NOMO-1 treated with DMSO at 0.1 percent for 48 hours (cell line): ENCODE results near the gene LYPD5.
"Not testable (repeated sequence)": the region's sequence is repeated elsewhere in the genome, so short reads cannot be mapped to it uniquely, and the experiment has no call there.

ENCODE experiments used
- DNase-seq: peaks from one replicate; lab custom pipeline; 2025; ENCODE audit not compliant: unreplicated experiment; lab: John Stamatoyannopoulos, UW

LYPD5 gene, protein sequence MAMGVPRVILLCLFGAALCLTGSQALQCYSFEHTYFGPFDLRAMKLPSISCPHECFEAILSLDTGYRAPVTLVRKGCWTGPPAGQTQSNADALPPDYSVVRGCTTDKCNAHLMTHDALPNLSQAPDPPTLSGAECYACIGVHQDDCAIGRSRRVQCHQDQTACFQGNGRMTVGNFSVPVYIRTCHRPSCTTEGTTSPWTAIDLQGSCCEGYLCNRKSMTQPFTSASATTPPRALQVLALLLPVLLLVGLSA

DNA sequence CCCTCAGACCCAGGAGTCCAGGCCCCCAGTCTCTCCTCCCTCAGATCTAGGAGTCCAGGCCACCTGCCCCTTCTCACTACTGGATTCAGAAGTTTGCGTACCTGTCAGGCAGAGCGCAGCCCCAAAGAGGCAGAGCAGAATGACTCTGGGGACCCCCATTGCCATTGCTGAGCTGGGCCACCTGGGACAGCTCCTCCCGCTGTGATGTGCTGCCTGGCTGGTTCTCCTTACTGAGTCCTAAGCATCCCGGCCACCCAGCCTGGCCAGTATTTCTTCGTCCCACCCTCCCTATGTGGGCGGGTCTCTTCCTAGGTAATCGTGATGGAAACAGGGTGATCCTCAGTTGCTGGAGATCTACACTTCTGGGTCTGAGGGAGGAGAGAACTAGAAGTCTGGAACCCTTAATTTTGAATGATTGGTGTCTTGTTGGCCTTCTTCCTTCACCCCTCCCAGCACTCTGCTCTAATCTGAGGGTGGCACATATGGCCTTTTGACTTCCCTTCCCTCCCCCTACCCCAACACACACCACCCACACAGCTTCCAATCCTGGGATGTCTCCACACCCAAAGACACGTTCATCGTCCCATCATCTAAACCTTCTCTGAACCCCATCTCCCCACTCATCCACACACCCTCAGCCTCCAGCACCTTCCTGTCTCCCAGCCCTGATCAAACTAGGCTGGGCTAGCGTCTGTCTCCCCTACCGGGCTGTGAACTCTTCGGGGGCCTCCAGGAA is at the start of gene LYPD5:
LYPD5 (minus strand) TSS at position 232 of the 736 bp plus-strand sequence; CDS start at position 165, 67 bp downstream.
- no peak for DNase-seq

DNA sequence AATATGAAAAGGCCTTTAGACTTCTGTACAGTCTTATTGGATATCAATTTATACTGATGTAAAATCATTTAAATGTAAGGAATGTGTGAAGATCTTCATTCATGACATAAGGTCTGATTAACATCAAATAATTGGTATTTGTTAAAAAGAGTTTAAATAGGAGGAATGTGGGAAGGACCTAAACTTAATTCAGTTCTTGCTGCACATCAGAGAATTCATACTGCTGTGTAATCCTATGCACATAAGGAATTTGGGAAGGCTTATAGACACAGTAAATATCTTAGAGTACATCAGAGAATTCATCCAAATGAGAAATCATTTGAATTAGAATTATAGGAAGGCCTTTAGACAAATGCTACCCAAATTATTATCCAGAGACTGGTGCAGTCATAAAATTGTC is 46.6 kb upstream of the LYPD5 start:
- no peak for DNase-seq

DNA sequence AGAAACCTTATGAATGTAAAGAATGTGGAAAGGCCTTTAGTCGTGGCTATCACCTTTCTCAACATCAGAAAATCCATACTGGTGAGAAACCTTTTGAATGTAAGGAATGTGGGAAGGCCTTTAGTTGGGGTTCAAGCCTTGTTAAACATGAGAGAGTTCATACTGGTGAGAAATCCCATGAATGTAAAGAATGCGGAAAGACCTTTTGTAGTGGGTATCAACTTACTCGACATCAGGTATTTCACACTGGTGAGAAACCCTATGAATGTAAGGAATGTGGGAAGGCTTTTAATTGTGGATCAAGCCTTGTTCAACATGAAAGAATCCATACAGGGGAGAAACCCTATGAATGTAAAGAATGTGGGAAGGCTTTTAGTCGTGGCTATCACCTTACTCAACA is 45.6 kb upstream of the LYPD5 start:
- no peak for DNase-seq

DNA sequence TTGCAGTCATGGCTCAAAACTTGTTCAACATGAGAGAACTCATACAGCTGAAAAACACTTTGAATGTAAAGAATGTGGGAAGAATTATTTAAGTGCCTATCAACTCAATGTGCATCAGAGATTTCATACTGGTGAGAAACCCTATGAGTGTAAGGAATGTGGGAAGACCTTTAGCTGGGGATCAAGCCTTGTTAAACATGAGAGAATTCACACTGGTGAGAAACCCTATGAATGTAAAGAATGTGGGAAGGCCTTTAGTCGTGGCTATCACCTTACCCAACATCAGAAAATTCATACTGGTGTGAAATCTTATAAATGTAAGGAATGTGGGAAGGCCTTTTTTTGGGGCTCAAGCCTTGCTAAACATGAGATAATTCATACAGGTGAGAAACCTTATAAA is 45.0 kb upstream of the LYPD5 start:
- no peak for DNase-seq

DNA sequence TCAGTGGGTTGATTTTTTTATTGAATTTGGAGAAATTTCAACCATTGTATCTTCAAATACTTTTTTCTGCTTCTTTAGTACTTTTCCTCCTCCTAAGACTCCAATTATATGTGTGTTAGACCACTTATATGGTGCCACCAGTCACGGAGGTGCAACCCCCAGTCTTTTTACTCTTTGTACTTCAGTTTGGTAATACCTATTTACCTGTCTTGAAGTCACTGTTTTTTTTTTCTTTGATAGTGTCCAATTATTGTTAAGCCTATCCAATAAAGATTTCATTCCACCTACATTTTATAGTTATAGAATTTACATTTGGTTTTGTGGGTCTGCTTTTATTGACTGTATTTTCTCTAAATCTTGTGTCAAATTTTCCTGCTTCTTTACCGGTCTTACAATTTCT is 39.8 kb upstream of the LYPD5 start:
- no peak for DNase-seq

DNA sequence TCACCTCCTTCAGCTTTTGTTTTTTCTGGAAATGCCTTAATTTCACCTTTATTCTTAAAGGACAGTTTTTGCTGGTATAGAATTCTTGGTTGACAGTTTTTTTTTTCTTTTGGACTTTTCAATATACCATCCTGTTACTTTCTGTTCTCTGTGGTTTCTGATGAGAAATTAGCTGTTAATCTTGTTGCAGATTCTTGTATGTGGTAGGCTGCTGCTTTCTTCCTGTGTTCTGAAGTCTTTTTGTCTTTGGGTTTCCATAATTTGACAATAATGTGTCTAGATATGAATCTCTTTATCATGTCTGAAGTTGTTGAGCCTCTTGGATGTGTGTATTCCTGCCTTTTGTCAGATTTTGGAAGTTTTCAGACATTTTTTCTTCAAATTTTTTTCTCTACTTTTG is 36.9 kb upstream of the LYPD5 start:
- DNase-seq = no peak

DNA sequence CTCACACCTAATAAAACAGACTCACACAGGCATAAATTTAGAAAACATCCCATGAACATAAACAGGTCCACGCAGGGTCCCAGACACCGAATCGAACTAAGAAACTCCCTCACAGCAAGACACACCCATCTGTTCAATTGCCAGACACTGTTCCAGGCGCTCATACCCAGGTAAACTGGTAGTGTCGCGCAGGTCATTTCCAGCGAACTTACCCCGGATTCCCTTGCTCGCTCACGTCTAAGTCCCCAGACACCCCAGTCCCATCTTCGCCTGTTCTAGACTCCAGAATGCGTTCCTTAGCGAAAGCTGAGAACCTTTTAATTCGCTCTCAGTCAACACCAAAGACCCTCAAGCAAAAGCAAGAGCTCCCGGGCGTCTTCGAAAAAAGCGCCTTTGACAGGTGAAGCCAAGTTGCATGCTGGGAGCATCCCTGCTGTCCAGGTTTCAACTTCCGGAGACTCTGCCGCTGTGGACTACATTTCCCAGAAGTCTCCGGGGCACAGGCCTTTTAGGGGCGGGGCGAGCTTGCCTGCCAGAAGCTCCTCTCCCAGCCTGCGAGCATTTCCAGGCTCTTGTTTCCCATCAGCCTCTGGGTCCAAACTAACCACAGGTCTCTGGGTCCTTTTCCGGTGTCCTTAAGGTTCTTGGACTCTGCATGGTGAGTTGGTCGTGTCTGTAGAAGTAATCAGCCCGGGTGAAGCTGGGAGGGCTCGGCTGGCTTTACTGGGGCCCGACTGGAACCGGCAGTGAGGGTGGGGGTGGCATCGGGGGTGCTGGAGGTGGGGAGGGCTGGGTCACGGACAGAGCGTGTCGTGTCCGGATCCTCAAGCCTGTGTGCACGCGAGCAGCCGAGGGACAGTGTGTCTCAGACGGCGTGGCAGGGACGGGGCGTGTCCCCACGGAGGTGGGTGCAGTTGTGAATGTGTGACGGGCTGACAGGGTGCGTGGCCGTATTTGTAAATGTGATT is 24.8 kb upstream of the LYPD5 start, which contains the start of gene ZNF283:
ZNF283 (plus strand) TSS at position 535 of the 968 bp plus-strand sequence. CDS start 6,184 bp downstream, outside the sequence.
- DNase-seq = peak; percentile 50

DNA sequence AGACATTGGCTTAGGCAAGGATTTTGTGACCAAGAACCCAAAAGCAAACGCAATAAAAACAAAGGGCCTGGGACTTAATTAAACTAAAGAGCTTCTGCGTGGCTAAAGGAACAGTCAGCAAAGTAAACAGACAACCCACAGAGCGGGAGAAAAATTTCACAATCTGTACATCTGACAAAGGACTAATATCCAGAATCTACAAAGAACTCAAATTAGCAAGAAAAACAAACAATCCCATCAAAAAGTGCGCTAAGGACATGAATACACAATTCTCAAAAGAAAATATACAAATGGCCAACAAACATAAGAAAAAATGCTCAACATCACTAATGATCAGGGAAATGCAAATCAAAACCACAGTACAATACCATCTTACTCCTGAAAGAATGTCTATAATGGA is 22.3 kb upstream of the LYPD5 start:
- DNase-seq = not testable (repeated sequence)

DNA sequence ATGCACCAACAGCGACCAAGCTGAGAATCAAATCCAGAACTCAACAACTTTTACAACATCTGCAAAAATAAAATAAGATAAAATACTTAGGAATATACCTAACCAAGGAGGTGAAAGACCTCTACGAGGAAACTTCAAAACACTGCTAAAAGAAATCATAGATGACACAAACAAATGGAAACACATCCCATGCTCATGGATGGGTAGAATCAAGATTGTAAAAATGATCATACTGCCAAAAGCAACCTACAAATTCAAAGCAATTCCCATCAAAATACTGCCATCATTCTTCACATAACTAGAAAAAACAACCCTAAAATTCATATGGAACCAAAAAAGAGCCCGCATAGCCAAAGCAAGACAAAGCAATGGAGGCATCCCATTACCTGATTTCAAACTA is 21.6 kb upstream of the LYPD5 start:
- DNase-seq = not testable (repeated sequence)

DNA sequence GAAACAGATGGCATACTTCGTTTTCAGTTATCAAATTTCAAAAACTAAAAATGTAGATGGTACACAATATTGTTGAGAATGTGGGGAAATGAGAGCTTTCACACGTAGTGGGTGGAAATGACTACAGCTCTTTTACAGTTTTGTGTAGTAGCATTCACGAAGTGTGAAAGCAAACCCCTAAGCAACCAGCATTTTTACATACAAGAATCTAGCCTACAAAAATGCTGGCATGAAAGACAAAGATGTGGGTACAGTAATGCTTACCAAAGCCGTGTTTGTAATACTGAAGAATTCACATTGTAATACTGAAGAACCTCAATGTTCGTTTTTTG is 18.6 kb upstream of the LYPD5 start:
- DNase-seq = no peak

DNA sequence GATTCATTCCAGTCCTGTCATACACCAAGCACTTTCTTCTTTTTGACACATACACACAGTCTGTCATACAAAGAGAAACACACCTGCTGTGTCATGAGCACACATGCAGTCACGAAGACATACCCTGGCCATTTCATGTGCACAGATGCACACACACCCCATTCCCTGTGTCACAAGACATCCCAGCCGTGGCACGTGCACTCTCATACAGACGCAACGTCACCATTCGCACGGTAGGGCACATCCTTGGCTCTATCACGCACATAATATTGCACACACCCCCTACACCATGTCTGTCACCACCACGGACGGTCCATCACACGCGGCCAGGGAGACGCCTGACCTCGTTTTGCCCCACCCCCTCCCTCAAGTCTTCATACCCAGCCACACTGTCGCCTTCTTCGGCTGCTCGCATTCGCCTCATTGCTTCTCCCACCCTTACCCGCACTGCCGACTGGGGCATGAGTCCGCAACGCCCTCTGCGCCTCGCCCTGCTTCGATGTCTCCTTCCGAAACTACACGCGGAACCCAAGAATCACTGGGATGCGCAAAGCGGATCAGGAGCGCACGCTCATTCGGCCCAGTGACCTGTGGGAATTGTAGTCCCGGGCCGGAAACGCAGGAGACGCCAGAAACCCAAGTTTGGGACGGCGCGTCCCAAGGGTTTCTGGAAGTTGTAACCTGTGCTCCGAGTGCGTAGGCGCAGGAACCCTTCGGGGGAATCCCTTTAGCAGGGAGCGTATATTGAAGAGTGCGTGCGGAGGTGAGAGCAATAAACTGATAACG is 18.0 kb upstream of the LYPD5 start:
- no peak for DNase-seq

DNA sequence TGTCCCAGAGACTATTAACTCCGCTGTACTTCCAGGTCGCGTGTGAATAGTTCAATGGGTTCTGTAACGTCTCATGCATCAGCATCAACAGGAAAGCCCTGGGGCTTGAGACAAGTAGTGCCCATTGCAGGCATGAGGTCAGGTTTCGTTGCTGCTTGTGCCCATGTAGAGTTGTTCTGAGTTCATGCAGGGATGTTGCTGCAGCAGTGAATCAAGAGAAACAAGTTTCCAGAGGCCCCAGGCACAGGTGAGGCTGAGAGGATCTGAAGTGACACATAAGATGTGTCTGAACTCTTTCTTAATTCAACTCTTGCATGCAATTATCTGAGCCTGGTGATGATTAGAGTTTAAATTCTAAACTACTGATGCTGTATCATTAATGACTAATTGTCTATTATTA is 16.3 kb upstream of the LYPD5 start:
- no peak for DNase-seq

DNA sequence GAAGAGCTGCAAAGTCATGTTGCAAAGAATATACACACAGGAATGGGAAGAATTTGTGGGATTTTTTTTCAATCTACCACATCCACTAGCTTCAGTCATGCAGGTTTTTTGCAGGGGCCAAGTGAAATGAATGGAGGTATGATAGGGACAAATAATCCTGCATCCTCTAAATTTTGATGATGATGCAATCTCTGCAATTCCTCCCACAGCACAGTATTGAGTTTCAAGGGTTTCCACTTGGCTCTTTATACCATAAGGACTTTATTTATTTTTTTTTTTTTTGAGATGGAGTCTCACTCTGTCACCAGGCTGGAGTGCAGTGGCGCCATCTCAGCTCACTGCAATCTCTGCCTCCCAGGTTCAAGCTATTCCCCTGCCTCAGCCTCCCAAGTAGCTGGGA is 15.2 kb upstream of the LYPD5 start:
- DNase-seq = not testable (repeated sequence)

DNA sequence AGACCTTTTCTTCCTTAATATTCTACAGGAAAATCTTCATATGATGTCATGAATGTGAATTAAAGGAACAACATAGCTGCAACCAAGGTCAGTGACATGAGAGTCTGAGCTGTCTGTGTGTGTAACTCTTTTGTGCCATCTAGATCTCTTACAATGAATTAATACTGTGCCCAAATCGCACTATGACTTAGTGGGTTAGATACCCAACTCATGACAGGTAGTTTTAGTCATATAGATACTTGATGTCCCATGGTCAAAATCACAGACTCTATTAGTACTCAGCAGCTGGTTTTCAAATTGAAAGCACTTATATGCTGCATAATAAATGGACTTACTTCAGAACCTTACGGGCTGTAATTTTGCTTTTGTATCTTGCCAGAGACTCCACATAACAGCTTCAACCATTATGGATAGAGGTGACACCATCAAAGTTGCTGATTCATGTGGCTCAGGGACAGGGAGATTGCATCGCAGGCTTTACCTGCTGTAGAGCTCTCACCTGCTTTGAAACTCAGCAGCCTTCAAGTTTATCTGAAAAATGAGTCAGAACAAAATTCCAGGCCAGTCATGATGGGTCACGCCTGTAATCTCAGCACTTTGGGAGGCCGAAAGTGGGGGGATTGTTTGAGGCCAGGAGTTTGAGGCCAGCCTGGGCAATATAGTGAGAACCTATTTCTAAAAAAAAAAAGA is 12.6 kb upstream of the LYPD5 start:
- no peak for DNase-seq

DNA sequence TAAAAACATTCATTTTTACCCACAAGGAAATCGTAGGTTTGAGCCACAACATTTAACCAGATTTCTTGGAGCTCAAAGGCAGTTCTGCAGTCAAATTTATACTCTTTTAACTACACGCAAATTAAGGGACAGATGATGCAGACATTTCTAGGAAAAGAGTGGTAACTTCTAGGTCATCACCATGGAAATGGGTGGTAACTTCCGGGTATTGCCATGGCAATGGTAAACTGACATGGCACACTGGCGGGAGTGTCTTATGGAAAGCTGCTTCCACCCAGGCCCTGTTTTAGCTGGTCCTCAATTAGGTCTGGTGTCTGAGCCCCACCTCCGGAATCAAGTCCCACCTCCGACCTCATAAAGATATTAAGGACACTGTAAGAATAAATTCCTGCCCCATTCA is 10.4 kb upstream of the LYPD5 start:
- DNase-seq = no peak

DNA sequence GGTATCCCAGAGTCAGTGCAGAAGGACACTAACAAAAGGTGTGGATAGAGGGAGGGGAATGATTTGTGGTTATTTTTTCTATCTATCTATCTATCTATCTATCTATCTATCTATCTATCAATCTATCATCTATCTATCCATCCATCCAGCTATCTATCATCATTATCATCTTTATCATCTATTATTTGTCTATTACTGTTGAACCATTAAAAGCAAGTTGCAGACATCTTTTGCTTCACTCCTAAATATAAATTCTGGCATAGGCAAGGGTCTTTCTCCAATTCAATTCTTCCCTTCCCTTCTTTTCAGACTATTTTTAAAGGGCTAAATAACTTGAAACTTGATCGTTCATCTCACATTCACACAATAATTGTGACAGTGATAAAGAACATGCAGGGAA is 10.0 kb upstream of the LYPD5 start:
- no peak for DNase-seq

DNA sequence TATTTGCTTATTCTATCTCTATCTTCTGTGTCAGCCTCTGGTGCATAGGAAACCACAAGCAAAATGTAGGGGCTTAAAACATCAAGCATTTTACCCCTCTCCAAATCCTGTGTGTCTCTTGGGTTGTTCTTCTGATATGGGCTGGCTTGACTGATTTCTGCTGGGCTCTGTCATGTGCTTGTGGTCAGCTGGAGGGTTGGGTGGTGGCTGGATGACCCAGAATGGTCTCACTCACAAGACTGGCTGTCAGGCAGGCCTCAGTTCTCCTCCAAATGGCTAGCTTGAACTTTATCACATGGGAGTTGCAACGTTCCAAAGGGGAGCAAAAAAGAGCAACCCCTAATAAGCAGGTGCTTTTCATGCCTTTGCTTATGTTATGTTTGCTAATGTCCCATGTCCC is 9.6 kb upstream of the LYPD5 start:
- no peak for DNase-seq

DNA sequence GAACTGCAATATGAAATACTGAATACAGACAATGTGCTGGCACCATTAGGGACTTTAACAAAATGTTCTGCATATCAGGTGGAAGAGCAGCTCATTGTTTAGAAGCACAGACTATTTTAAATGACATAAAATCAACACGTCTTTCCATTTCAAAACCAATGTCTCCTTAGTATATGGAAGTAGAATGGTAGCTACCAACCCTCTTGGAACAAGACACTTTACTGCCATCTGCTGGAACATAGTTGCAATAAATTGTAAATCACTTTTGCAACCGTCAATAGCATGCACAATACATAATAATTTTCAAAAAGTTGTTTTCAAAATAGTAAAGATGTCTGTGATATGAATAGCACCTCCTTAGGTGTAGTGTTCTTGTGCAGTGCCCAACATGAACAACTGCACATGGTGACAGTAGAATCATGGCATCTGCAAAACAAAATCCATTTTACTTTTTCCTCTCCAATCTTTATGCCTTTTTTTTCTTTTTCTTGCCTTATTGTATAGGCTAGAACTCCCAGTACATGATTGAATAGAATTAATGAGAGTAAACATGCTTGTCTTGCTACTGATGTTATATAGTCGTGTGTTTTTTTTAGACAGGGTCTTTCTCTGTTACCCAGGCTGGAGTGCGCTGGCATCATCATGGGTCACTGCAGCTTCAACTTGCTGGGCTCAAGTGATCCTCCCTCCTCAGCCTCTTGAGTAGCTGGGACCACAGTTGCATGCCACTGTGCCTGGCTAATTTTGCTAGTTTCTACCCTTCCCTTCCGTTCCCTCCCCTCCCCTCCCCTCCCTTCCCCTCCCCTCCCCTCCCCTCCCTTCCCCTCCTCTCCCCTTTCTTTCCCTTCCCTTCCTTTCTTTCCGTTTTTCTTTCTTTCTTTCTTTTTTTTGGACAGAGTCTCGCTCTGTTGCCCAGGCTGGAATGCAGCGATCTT is 7.8 kb upstream of the LYPD5 start:
- DNase-seq = peak; percentile 76

DNA sequence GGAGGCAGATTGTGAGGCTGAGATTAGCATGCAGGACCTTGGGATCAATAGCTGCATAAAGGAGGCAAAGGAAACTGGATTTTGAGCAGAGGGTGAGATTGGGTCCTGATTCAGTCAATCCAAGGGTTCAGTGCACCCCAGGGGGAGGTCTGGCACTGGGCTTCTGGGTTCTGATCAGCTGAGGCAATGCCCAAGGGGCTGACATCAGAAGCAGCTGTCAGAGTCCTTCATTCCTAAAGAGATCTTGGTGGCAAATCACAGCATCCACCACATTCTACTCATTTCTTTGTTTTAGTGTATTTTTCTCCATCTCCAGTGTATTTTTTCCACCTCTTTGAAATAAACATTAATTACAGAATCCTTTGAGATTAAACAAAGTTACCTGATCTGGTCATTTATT is 5.4 kb upstream of the LYPD5 start:
- DNase-seq = no peak
